Neural progenitor cell (in vitro differentiated cells): Measurements from ENCODE around the gene NMBR. TPM values are rescaled to one million over a fixed set of nuclear protein-coding genes. Genes with fewer than 3 reads are reported as not detected.
A peak's percentile ranks its signal among the peaks of the same experiment; 100 is the strongest.
"Not testable (repeated sequence)": the region's sequence is repeated elsewhere in the genome, so short reads cannot be mapped to it uniquely, and the experiment has no call there.

Source experiments
- DNase-seq: peaks from one replicate; pipeline ENCODE4 v3.0.0-alpha.2; 2016; ENCODE audit warnings: low spot score
- H2AFZ ChIP-seq: fragments of 200-600 bp; sonication (generic); replicated peaks from 2 replicates; pipeline ENCODE4 v1.6.1; 2016; ENCODE audit warnings: antibody characterized with exemption
- H3F3A ChIP-seq: fragments of 200-600 bp; sonication (generic); 2 replicates; pipeline ENCODE4 v1.6.1; 2016; ENCODE audit warnings: antibody characterized with exemption, low read depth
- H3K27ac ChIP-seq: fragments of 200-600 bp; sonication (generic); 2 replicates; pipeline ENCODE4 v1.5.1; 2016; ENCODE audit warnings: mild to moderate bottlenecking
- H3K27me3 ChIP-seq: fragments of 200-600 bp; sonication (generic); 2 replicates; pipeline ENCODE4 v1.6.1; 2016; ENCODE audit warnings: mild to moderate bottlenecking, moderate library complexity
- H3K36me3 ChIP-seq: fragments of 200-600 bp; sonication (generic); 2 replicates; pipeline ENCODE4 v1.5.1; 2016
- H3K4me1 ChIP-seq: fragments of 200-600 bp; sonication (generic); 2 replicates; pipeline ENCODE4 v1.6.1; 2016; ENCODE audit warnings: mixed run types
- H3K4me2 ChIP-seq: fragments of 200-600 bp; sonication (generic); 2 replicates; pipeline ENCODE4 v1.6.1; 2016
- H3K4me3 ChIP-seq: fragments of 200-600 bp; sonication (generic); 2 replicates; pipeline ENCODE4 v1.5.1; 2016
- H3K79me2 ChIP-seq: fragments of 200-600 bp; sonication (generic); 2 replicates; pipeline ENCODE4 v1.6.1; 2016; ENCODE audit warnings: low read depth
- H3K9ac ChIP-seq: fragments of 200-600 bp; sonication (generic); 2 replicates; pipeline ENCODE4 v1.6.1; 2016
- H3K9me3 ChIP-seq: fragments of 200-600 bp; sonication (generic); 2 replicates; pipeline ENCODE4 v1.5.1; 2016; ENCODE audit warnings: low read depth
- H4K20me1 ChIP-seq: fragments of 200-600 bp; sonication (generic); 2 replicates; pipeline ENCODE4 v1.6.1; 2016; ENCODE audit warnings: low read depth
- H3K27ac Mint-ChIP-seq: 3 replicates; pipeline ENCODE4 v1.8.0; 2021; ENCODE audit warnings: mixed read lengths
- H3K27me3 Mint-ChIP-seq: 2 replicates; pipeline ENCODE4 v1.8.0; 2022; ENCODE audit warnings: low read depth, mild to moderate bottlenecking, inconsistent platforms, moderate library complexity, mixed read lengths; ENCODE audit not compliant: insufficient read depth
- H3K36me3 Mint-ChIP-seq: 3 replicates; pipeline ENCODE4 v1.8.0; 2021; ENCODE audit warnings: mixed read lengths
- H3K4me1 Mint-ChIP-seq: 3 replicates; pipeline ENCODE4 v1.8.0; 2021; ENCODE audit warnings: mixed read lengths
- H3K4me3 Mint-ChIP-seq: 3 replicates; pipeline ENCODE4 v1.8.0; 2021; ENCODE audit warnings: mild to moderate bottlenecking, moderate library complexity, mixed read lengths
- H3K9me3 Mint-ChIP-seq: 3 replicates; pipeline ENCODE4 v1.8.0; 2020; ENCODE audit warnings: mixed read lengths
- CTCF ChIP-seq: fragments of 200-600 bp; sonication (generic); IDR thresholded peaks from 2 replicates; pipeline ENCODE4 v1.5.1; 2017; ENCODE audit warnings: antibody characterized with exemption, mild to moderate bottlenecking
- EZH2 ChIP-seq: fragments of 200-600 bp; sonication (generic); IDR thresholded peaks from 2 replicates; pipeline ENCODE4 v1.6.1; 2017; ENCODE audit warnings: antibody characterized with exemption, mild to moderate bottlenecking, moderate library complexity
- EZH2phosphoT487 ChIP-seq: fragments of 200-600 bp; sonication (generic); IDR thresholded peaks from 2 replicates; pipeline ENCODE4 v1.6.1; 2017; ENCODE audit warnings: antibody characterized with exemption
- total RNA-seq: library from RNA; depleted of rRNA; stranded (reverse); fragments of >200 nt; gene quantifications from 2 replicates; pipeline ENCODE4 v1.2.3, GENCODE V29; 2015; ENCODE audit warnings: low replicate concordance

NMBR gene
- total RNA-seq, 1 donor from 2014 or later: not detected

GRCh38 chr6:142030115-142030619 is 116.8 kb downstream of the NMBR start:
- Mint-ChIP-seq H3K4me1 (peaks cover 3% of the 10 kb centered on the region), H3K27me3 (no peaks in the 10 kb centered on the region), H3K36me3 (no peaks in the 10 kb centered on the region), H3K4me3 (peak overlapping the region; percentile 79), H3K9me3 (no peaks in the 10 kb centered on the region), H3K27ac (no peak overlapping the region)
- H3K9me3 ChIP-seq: no peaks in the 10 kb centered on the region
- TF ChIP-seq EZH2phosphoT487 (no peak), CTCF (no peak), EZH2 (no peak)
- H3K9ac ChIP-seq: no peak overlapping the region
- peak overlapping the region; percentile 69 for H3K4me2 ChIP-seq
- H3K79me2 ChIP-seq: no peaks in the 10 kb centered on the region
- no peak overlapping the region for H2AFZ ChIP-seq
- no peaks in the 10 kb centered on the region for H3K27me3 ChIP-seq
- H3F3A ChIP-seq: no peaks in the 10 kb centered on the region
- H3K4me1 ChIP-seq: peaks cover 5% of the 10 kb centered on the region
- H3K27ac ChIP-seq: no peak overlapping the region
- H3K36me3 ChIP-seq: no peaks in the 10 kb centered on the region
- peak overlapping the region; percentile 40 for H3K4me3 ChIP-seq
- peak; percentile 78 for DNase-seq
- no peaks in the 10 kb centered on the region for H4K20me1 ChIP-seq

- H3K27me3 Mint-ChIP-seq: no peaks in the 10 kb centered on the region
- TF ChIP-seq CTCF: no peak
- TF ChIP-seq EZH2: no peak
- no peak for TF ChIP-seq EZH2phosphoT487
- Histone ChIP-seq H3F3A (no peaks in the 10 kb centered on the region), H3K36me3 (no peaks in the 10 kb centered on the region), H3K4me3 (no peak overlapping the region), H3K9ac (no peak overlapping the region), H3K4me2 (no peak overlapping the region), H3K9me3 (no peaks in the 10 kb centered on the region), H3K79me2 (no peaks in the 10 kb centered on the region), H4K20me1 (no peaks in the 10 kb centered on the region), H2AFZ (no peak overlapping the region), H3K4me1 (peaks cover 5% of the 10 kb centered on the region), H3K27ac (no peak overlapping the region), H3K27me3 (no peaks in the 10 kb centered on the region)
- no peak overlapping the region for H3K27ac Mint-ChIP-seq
- no peaks in the 10 kb centered on the region for H3K9me3 Mint-ChIP-seq
- H3K36me3 Mint-ChIP-seq: no peaks in the 10 kb centered on the region
- no peak for DNase-seq
- H3K4me3 Mint-ChIP-seq: no peak overlapping the region
- peaks cover 3% of the 10 kb centered on the region for H3K4me1 Mint-ChIP-seq
Observed at GRCh38 chr6:142028527-142028926, 118.4 kb downstream of the NMBR start.

GRCh38 chr6:142027804-142028203 is 119.1 kb downstream of the NMBR start:
- DNase-seq, H4K20me1 ChIP-seq, H3K4me3 ChIP-seq, H3K4me3 Mint-ChIP-seq, H3K9me3 Mint-ChIP-seq, H3K27ac ChIP-seq, H3K27me3 Mint-ChIP-seq, H3K36me3 Mint-ChIP-seq, H3F3A ChIP-seq, H3K9me3 ChIP-seq, H3K79me2 ChIP-seq, H3K36me3 ChIP-seq, H3K27me3 ChIP-seq, H3K4me1 Mint-ChIP-seq, H3K4me1 ChIP-seq, H3K9ac ChIP-seq, H2AFZ ChIP-seq, H3K27ac Mint-ChIP-seq, H3K4me2 ChIP-seq: not testable (repeated sequence)

- Mint-ChIP-seq H3K9me3 (no peaks in the 10 kb centered on the region), H3K4me3 (no peak overlapping the region), H3K27me3 (no peaks in the 10 kb centered on the region), H3K4me1 (peaks cover 3% of the 10 kb centered on the region), H3K36me3 (no peaks in the 10 kb centered on the region), H3K27ac (no peak overlapping the region)
- no peaks in the 10 kb centered on the region for H3K79me2 ChIP-seq
- H2AFZ ChIP-seq: no peak overlapping the region
- DNase-seq: no peak
- no peaks in the 10 kb centered on the region for H3F3A ChIP-seq
- H3K4me3 ChIP-seq: no peak overlapping the region
- no peak overlapping the region for H3K4me2 ChIP-seq
- peaks cover 5% of the 10 kb centered on the region for H3K4me1 ChIP-seq
- H3K9me3 ChIP-seq: no peaks in the 10 kb centered on the region
- H3K27me3 ChIP-seq: no peaks in the 10 kb centered on the region
- H3K27ac ChIP-seq: no peak overlapping the region
- H3K36me3 ChIP-seq: no peaks in the 10 kb centered on the region
- TF ChIP-seq EZH2 (no peak), CTCF (no peak), EZH2phosphoT487 (no peak)
- H3K9ac ChIP-seq: no peak overlapping the region
- H4K20me1 ChIP-seq: no peaks in the 10 kb centered on the region
Observed at GRCh38 chr6:142027074-142027473, 119.8 kb downstream of the NMBR start.
